A549 treated with GW870086 at 1 μM for 4 hours (cell line): ENCODE data around the gene B3GLCT. TPM values are rescaled to one million over a fixed set of nuclear protein-coding genes. Genes with fewer than 3 reads are reported as not detected.

Experiments
- total RNA-seq: library from RNA; stranded (reverse); fragments of 200-300 nt; extraction: Qiagen RNA extraction; gene quantifications from 5 replicates; pipeline ENCODE4 v1.2.3, GENCODE V29; 2022; ENCODE audit warnings: low read depth

The B3GLCT gene
- total RNA-seq, result 4.2 to 5.5 TPM (median 4.8 TPM) in 5 replicates

DNA sequence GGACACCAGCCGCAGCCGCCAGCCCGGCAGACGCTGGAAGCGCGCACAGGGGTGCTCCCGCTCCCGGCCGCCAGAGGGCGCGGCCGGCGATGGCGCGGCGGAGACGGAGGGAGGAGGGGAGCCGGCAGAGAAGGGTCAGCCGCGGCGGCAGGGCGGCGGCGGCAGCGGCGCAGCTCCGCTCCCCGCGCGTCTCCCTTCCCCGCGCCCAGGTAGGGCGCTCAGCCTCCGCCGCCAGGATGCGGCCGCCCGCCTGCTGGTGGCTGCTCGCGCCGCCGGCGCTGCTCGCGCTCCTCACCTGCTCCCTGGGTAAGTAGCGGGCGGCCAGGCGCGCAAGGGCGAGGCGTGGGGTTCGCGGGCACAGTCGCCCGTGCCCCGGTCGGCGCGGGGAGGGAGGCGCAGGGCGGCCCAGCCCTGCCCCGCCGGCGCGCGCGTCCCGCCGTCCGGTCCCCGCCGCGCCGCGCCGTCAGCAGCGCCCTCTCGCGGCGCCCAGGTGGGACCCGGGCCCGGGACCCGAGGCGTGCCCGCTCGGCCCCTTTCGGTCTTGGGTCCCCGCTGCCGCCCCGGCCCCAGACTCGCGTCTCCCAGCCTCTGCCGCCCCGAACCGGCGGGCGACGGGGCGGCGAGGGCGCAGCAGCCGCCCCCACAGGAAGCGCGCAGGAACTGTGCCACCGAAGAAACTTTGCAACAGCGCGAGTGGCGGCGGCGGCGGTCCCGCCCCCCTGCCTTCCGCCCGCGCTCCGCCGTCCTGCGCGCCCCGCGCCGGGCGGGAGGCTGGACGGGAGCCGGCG, at the start of gene B3GLCT:
Gene B3GLCT, plus strand, starts transcription at position 127 of the 788 bp plus-strand sequence. Its CDS starts 110 bp downstream, at position 237.

DNA sequence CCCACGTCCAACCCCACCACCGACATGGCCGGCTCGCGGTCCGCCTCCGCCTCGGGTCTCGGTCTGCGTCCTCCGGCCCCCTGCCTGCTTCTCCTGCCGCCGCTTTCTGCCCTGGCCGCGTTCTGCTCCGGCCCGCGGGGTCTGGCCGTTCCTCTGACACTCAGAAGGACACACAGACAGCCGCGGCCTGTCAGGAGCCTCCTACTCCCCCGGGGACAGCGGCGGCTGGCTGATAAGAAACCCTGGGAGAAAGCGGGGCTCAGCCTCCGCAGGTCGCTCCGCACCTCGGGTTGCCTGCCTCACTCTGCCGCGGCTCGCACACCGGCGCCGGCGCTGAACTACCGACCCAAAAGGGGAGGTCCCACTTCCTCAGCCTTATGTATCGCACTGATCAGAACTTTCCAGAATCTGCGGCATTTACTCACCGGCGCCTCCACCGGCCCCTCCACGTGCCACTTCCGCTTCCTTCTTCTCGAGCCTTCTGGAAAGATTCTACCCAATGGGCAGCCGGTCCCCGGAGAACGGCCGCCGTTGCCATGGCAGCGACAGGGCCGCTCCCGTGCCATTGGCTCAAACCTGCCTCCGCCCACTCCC, 38.1 kb upstream of the B3GLCT start, which contains the start of gene HSPH1:
Gene HSPH1, minus strand, starts transcription at position 348 of the 594 bp plus-strand sequence. Its CDS starts 322 bp downstream, at position 26.

Other genes starting within 250 kb of the B3GLCT start
- 84.7 to 115 TPM (median 92.3 TPM) in 5 replicates for gene HSPH1, start 38.1 kb upstream of the B3GLCT start, total RNA-seq